Calu3 (cell line): ENCODE measurements around the gene ANKRD62. TPM values are rescaled to one million over a fixed set of nuclear protein-coding genes. Genes with fewer than 3 reads are reported as not detected.

Source experiments
- BruUV-seq: library from RNA; stranded (reverse); fragments of 400-500 nt; replicated peaks from 2 replicates; lab custom pipeline; 2021; lab: Mats Ljungman, UMichigan
- CTCF ChIA-PET: fragments of 300-600 bp; sonication (Branson Sonifier 250); formaldehyde crosslinking; loops from one replicate; lab custom pipeline; 2022; ENCODE audit warnings: antibody characterized with exemption; lab: Charles Lee
- DNase-seq: peaks from one replicate; pipeline ENCODE4 v3.0.0; 2022
- H3K27ac Mint-ChIP-seq: one replicate; pipeline ENCODE4 v1.8.0; 2022; ENCODE audit warnings: mixed read lengths; ENCODE audit not compliant: unreplicated experiment
- H3K27me3 Mint-ChIP-seq: one replicate; pipeline ENCODE4 v1.8.0; 2022; ENCODE audit warnings: mixed read lengths; ENCODE audit not compliant: unreplicated experiment
- H3K36me3 Mint-ChIP-seq: one replicate; pipeline ENCODE4 v1.8.0; 2022; ENCODE audit warnings: mild to moderate bottlenecking, moderate library complexity, mixed read lengths; ENCODE audit not compliant: insufficient read depth, unreplicated experiment
- H3K4me1 Mint-ChIP-seq: one replicate; pipeline ENCODE4 v1.8.0; 2022; ENCODE audit warnings: mild to moderate bottlenecking, low read depth, mixed read lengths; ENCODE audit not compliant: unreplicated experiment
- H3K4me3 Mint-ChIP-seq: one replicate; pipeline ENCODE4 v1.8.0; 2022; ENCODE audit warnings: mild to moderate bottlenecking, low read depth, moderate library complexity, mixed read lengths; ENCODE audit not compliant: unreplicated experiment
- H3K9me3 Mint-ChIP-seq: one replicate; pipeline ENCODE4 v1.8.0; 2022; ENCODE audit warnings: low read depth, mixed read lengths; ENCODE audit not compliant: unreplicated experiment
- CTCF ChIP-seq: fragments of 200-600 bp; IDR thresholded peaks from one replicate; pipeline ENCODE4 v1.8.0; 2022; ENCODE audit warnings: antibody characterized with exemption; ENCODE audit not compliant: unreplicated experiment
- intact Hi-C: fragments of 100-400 bp; cut with micrococcal nuclease; formaldehyde crosslinking; loops from one replicate; pipeline ENCODE4 v1.10.0; 2022; ENCODE audit not compliant: unreplicated experiment
- total RNA-seq: library from RNA; stranded (reverse); gene quantifications from 2 replicates; pipeline ENCODE4 v1.2.3, GENCODE V29; 2022

The ANKRD62 gene
- total RNA-seq, 1 experiment from 2014 or later, result not detected

GRCh38 chr18:12053289-12053688 lies 40.4 kb upstream of the ANKRD62 start:
- Mint-ChIP-seq H3K4me1 (peaks cover 15% of the 10 kb centered on the region), H3K4me3 (no peak overlapping the region), H3K36me3 (no peaks in the 10 kb centered on the region), H3K9me3 (no peaks in the 10 kb centered on the region), H3K27me3 (peaks cover 47% of the 10 kb centered on the region), H3K27ac (no peak overlapping the region)
- no peak for TF ChIP-seq CTCF
- CTCF ChIA-PET, result no interaction called here
- DNase-seq, result no peak
- intact Hi-C loops, result no loop called here
- no TSS peak for BruUV-seq

- intact Hi-C loops, result no loop called here
- peaks cover 27% of the 10 kb centered on the region for H3K27me3 Mint-ChIP-seq
- DNase-seq, result no peak
- H3K9me3 Mint-ChIP-seq, result no peaks in the 10 kb centered on the region
- no peaks in the 10 kb centered on the region for H3K36me3 Mint-ChIP-seq
- no TSS peak for BruUV-seq
- H3K4me1 Mint-ChIP-seq, result no peaks in the 10 kb centered on the region
- no peak overlapping the region for H3K4me3 Mint-ChIP-seq
- CTCF ChIA-PET, result no interaction called here
- TF ChIP-seq CTCF, result no peak
- no peak overlapping the region for H3K27ac Mint-ChIP-seq
These were observed 37.4 kb upstream of the ANKRD62 start for GRCh38 chr18:12056034-12056883.

GRCh38 chr18:12056884-12057402 lies 36.7 kb upstream of the ANKRD62 start:
- Mint-ChIP-seq H3K27me3 (peaks cover 22% of the 10 kb centered on the region), H3K9me3 (no peaks in the 10 kb centered on the region), H3K4me3 (no peak overlapping the region), H3K27ac (no peak overlapping the region), H3K36me3 (no peaks in the 10 kb centered on the region), H3K4me1 (no peaks in the 10 kb centered on the region)
- intact Hi-C loops, result no loop called here
- CTCF ChIA-PET, result no interaction called here
- BruUV-seq, result no TSS peak
- DNase-seq, result no peak
- no peak for TF ChIP-seq CTCF

- Mint-ChIP-seq H3K9me3 (no peaks in the 10 kb centered on the region), H3K36me3 (no peaks in the 10 kb centered on the region), H3K4me1 (no peaks in the 10 kb centered on the region), H3K4me3 (no peak overlapping the region), H3K27ac (no peak overlapping the region), H3K27me3 (peaks cover 17% of the 10 kb centered on the region)
- CTCF ChIA-PET, result no interaction called here
- no peak for DNase-seq
- intact Hi-C loops, result no loop called here
- no TSS peak for BruUV-seq
- no peak for TF ChIP-seq CTCF
These were observed 36.1 kb upstream of the ANKRD62 start for GRCh38 chr18:12057419-12058039.
